Transverse colon (tissue), 4 donors: ENCODE results near the gene CRTC1. TPM values are rescaled to one million over a fixed set of nuclear protein-coding genes. Genes with fewer than 3 reads are reported as not detected.

Experiments used
- DNase-seq: peaks from one replicate; pipeline ENCODE4 v3.0.0-alpha.2; 2019
- H3K27ac ChIP-seq, 4 donors: fragments of 200-600 bp; sonication (generic); 2 replicates each; pipeline ENCODE4 v1.5.1; 2016 to 2018; ENCODE audit warnings: inconsistent platforms in 4 of 4
- H3K27me3 ChIP-seq: fragments of 200-600 bp; sonication (generic); 2 replicates; pipeline ENCODE4 v1.5.1; 2017; ENCODE audit warnings: inconsistent platforms
- H3K36me3 ChIP-seq, 4 donors: fragments of 200-600 bp; sonication (generic); 2 replicates each; pipeline ENCODE4 v1.5.1; 2017 to 2019; ENCODE audit warnings: inconsistent platforms in 4 of 4
- H3K4me1 ChIP-seq, 4 donors: fragments of 200-600 bp; sonication (generic); 2 replicates each; pipeline ENCODE4 v1.5.1; 2017 to 2020; ENCODE audit warnings: inconsistent platforms in 4 of 4
- H3K4me3 ChIP-seq, 4 donors: fragments of 200-600 bp; sonication (generic); 1 replicate in 1 of 4; 2 replicates in 3 of 4; pipeline versions ENCODE4 v1.5.1 to v1.6.1; 2017 to 2019; ENCODE audit warnings: inconsistent platforms in 4 of 4
- H3K9me3 ChIP-seq, 2 donors: fragments of 200-600 bp; sonication (generic); 2 replicates each; pipeline ENCODE4 v1.5.1; 2017 to 2019; ENCODE audit warnings: inconsistent platforms in 2 of 2
- CTCF ChIP-seq, 5 experiments: fragments of 200-600 bp in 3 of 5; fragments of 450-650 bp in 2 of 5; sonication (generic) in 3 of 5; IDR thresholded peaks; 1 replicate in 2 of 5; 2 replicates in 3 of 5; pipeline ENCODE4 v1.5.1; 2016 to 2017; ENCODE audit warnings: antibody characterized with exemption in 5 of 5, inconsistent platforms in 3 of 5, mild to moderate bottlenecking in 2 of 5, moderate library complexity in 1 of 5
- EP300 ChIP-seq: sonication (generic); formaldehyde crosslinking; IDR thresholded peaks from one replicate; pipeline ENCODE4 v1.6.1; 2017; ENCODE audit warnings: antibody characterized with exemption, low read depth
- POLR2A ChIP-seq: fragments of 450-650 bp; IDR thresholded peaks from one replicate; pipeline ENCODE4 v1.6.1; 2016; ENCODE audit warnings: antibody characterized with exemption, mild to moderate bottlenecking, moderate library complexity
- POLR2AphosphoS5 ChIP-seq, 3 donors: sonication (generic); formaldehyde crosslinking; IDR thresholded peaks; one replicate each; pipeline ENCODE4 v1.6.1; 2016; ENCODE audit warnings: antibody characterized with exemption in 3 of 3
- whole genome bisulfite sequencing, 2 donors: methylation state at CpG; one replicate each; pipeline ENCODE4 v1.1.5; 2018; ENCODE audit warnings: low coverage in 1 of 2; 5-methylcytosine and 5-hydroxymethylcytosine counted together
- in situ Hi-C, 4 donors: fragments of 200-750 bp; cut with MboI; loops; one replicate each; pipeline versions ENCODE4 v1.15.0 to v1.15.1; 2017; ENCODE audit warnings: low sequenced_read_pairs in 3 of 4, low pct_ligation_motif_present in 1 of 4, low pct_unique_long_range_greater_than_20kb in 1 of 4
- intact Hi-C: fragments of 100-400 bp; cut with DNase I; formaldehyde crosslinking; loops from one replicate; pipeline ENCODE4 v1.15.1; 2023; ENCODE audit warnings: low total_unique reads
- total RNA-seq, 4 donors: library from RNA; depleted of rRNA; stranded (reverse); fragments of >200 nt; gene quantifications; one replicate each; pipeline ENCODE4 v1.1.0, GENCODE V29; 2016

The CRTC1 gene
- total RNA-seq, 4 donors from 2014 or later, result 6.2 to 17.6 (median 7.7) TPM

GRCh38 chr19:18802354-18802753, 118.9 kb downstream of the CRTC1 start:
- Histone ChIP-seq H3K9me3 (no peaks in the 10 kb centered on the region), H3K36me3 (no peaks in the 10 kb centered on the region), H3K4me3 (no peak overlapping the region), H3K4me1 (peaks cover 0 to 4% (median 2%) of the 10 kb centered on the region in 4 donors), H3K27ac (no peak overlapping the region), H3K27me3 (peaks cover 26% of the 10 kb centered on the region)
- 81% methylated on average over 11 of the region's 11 CpGs; no CpG with 5 or more reads in 1 of the 2 donors for WGBS, 2 donors
- TF ChIP-seq EP300, result no peak
- TF ChIP-seq CTCF (IDR thresholded peaks at IDR 0.05), result no peak
- no peak for TF ChIP-seq POLR2AphosphoS5 (IDR thresholded peaks at IDR 0.05)
- TF ChIP-seq POLR2A, result no peak
- intact Hi-C loops, result loop anchor here (5.0 kb wide), 1 partner anchor 815 kb away; the partner anchor contains the start of gene PBX4
- in situ Hi-C loops, result loop anchor here in 1 of 4 donors (25.0 kb wide), 1 partner anchor 190 kb away; the partner anchor contains the start of genes CRLF1 and TMEM59L
- DNase-seq, result no peak

GRCh38 chr19:18803550-18804138, 120.2 kb downstream of the CRTC1 start:
- intact Hi-C loops (loop anchor here (5.0 kb wide), 1 partner anchor 814 kb away; the partner anchor contains the start of gene PBX4), in situ Hi-C loops (loop anchor here in 1 of 4 donors (25.0 kb wide), 1 partner anchor 191 kb away; the partner anchor contains the start of genes CRLF1 and TMEM59L)
- DNase-seq, result no peak
- Histone ChIP-seq H3K27me3 (peaks cover 13% of the 10 kb centered on the region), H3K36me3 (no peaks in the 10 kb centered on the region), H3K4me3 (no peak overlapping the region), H3K4me1 (peaks cover 0 to 3% (median 1%) of the 10 kb centered on the region in 4 donors), H3K27ac (no peak overlapping the region), H3K9me3 (no peaks in the 10 kb centered on the region)
- TF ChIP-seq POLR2A (no peak), CTCF (IDR thresholded peaks at IDR 0.05) (no peak), EP300 (no peak), POLR2AphosphoS5 (IDR thresholded peaks at IDR 0.05) (no peak)
- WGBS, 2 donors, result 77 to 78% methylated on average over 2 to 5 of the region's 5 CpGs

GRCh38 chr19:18804139-18804601, 120.7 kb downstream of the CRTC1 start:
- WGBS, 2 donors, result 89% methylated on average over 15 of the region's 15 CpGs; no CpG with 5 or more reads in 1 of the 2 donors
- in situ Hi-C loops, result loop anchor here in 1 of 4 donors (25.0 kb wide), 1 partner anchor 192 kb away; the partner anchor contains the start of genes CRLF1 and TMEM59L
- DNase-seq, result no peak
- Histone ChIP-seq H3K9me3 (no peaks in the 10 kb centered on the region), H3K4me3 (no peak overlapping the region), H3K4me1 (peaks cover 0 to 4% (median 1%) of the 10 kb centered on the region in 4 donors), H3K27ac (no peak overlapping the region), H3K36me3 (no peaks in the 10 kb centered on the region), H3K27me3 (peaks cover 8% of the 10 kb centered on the region)
- TF ChIP-seq CTCF (IDR thresholded peaks at IDR 0.05), result no peak
- TF ChIP-seq POLR2A, result no peak
- TF ChIP-seq EP300, result no peak
- no peak for TF ChIP-seq POLR2AphosphoS5 (IDR thresholded peaks at IDR 0.05)
- intact Hi-C loops, result loop anchor here (5.0 kb wide), 1 partner anchor 813 kb away; the partner anchor contains the start of gene PBX4

GRCh38 chr19:18804643-18805042, 121.2 kb downstream of the CRTC1 start:
- Histone ChIP-seq H3K36me3 (no peaks in the 10 kb centered on the region), H3K27ac (no peak overlapping the region), H3K4me3 (no peak overlapping the region), H3K4me1 (peaks cover 0 to 4% (median 2%) of the 10 kb centered on the region in 4 donors), H3K9me3 (no peaks in the 10 kb centered on the region), H3K27me3 (peaks cover 8% of the 10 kb centered on the region)
- DNase-seq, result no peak
- intact Hi-C loops, result loop anchor here (5.0 kb wide), 1 partner anchor 813 kb away; the partner anchor contains the start of gene PBX4
- 95% methylated on average over 8 of the region's 8 CpGs; no CpG with 5 or more reads in 1 of the 2 donors for WGBS, 2 donors
- no peak for TF ChIP-seq CTCF (IDR thresholded peaks at IDR 0.05)
- TF ChIP-seq POLR2AphosphoS5 (IDR thresholded peaks at IDR 0.05), result no peak
- no peak for TF ChIP-seq EP300
- TF ChIP-seq POLR2A, result no peak
- in situ Hi-C loops, result loop anchor here in 1 of 4 donors (25.0 kb wide), 1 partner anchor 192 kb away; the partner anchor contains the start of genes CRLF1 and TMEM59L
